Muscle of leg (tissue), 11 donors: Measurements from ENCODE around the gene ZNF681. TPM values are rescaled to one million over a fixed set of nuclear protein-coding genes. Genes with fewer than 3 reads are reported as not detected.
"Not testable (repeated sequence)": the region's sequence is repeated elsewhere in the genome, so short reads cannot be mapped to it uniquely, and the experiment has no call there.

Experiments
- DNase-seq: peaks from one replicate; pipeline ENCODE4 v3.0.0; 2013
- H3K27ac ChIP-seq: one replicate; pipeline ENCODE4 v1.5.1; 2013; ENCODE audit warnings: mild to moderate bottlenecking, low read length, control low read depth
- H3K27me3 ChIP-seq: one replicate; pipeline ENCODE4 v1.6.1; 2013; ENCODE audit warnings: low read length; ENCODE audit not compliant: control insufficient read depth, insufficient read depth
- H3K36me3 ChIP-seq: one replicate; pipeline ENCODE4 v1.6.1; 2013; ENCODE audit warnings: low read length; ENCODE audit not compliant: control insufficient read depth, insufficient read depth
- H3K4me1 ChIP-seq: one replicate; pipeline ENCODE4 v1.6.1; 2013; ENCODE audit warnings: low read length; ENCODE audit not compliant: control insufficient read depth, insufficient read depth
- H3K4me3 ChIP-seq: one replicate; pipeline ENCODE4 v1.5.1; 2013; ENCODE audit warnings: low read length, control low read depth
- H3K9me3 ChIP-seq: replicated peaks from 2 replicates; pipeline ENCODE4 v1.6.1; 2013; ENCODE audit warnings: low read depth, low read length; ENCODE audit not compliant: control insufficient read depth
- WGBS: methylation state at CpG from one replicate; pipeline ENCODE4 v1.1.5; 2013; ENCODE audit warnings: missing lambda C conversion rate; ENCODE audit not compliant: insufficient coverage; 5-methylcytosine and 5-hydroxymethylcytosine counted together
- polyA plus RNA-seq, 8 donors: library from polyadenylated mRNA; unstranded; fragments of 120-200 nt; gene quantifications; one replicate each; pipeline versions ENCODE4 v1.2.1 to v1.2.3, GENCODE V29; 2013; ENCODE audit warnings: inconsistent platforms in 1 of 8, low replicate concordance in 1 of 8; ENCODE audit not compliant: insufficient read length in 8 of 8, insufficient read depth in 1 of 8
- total RNA-seq: library from RNA; stranded (reverse); fragments of 120-200 nt; gene quantifications from one replicate; pipeline ENCODE4 v1.2.4, GENCODE V29; 2013

ZNF681 gene
- total and polyA plus RNA-seq, 9 donors: 1.7 to 3.7 (median 2.7) TPM

- no peaks in the 10 kb centered on the region for H3K9me3 ChIP-seq
- no peaks in the 10 kb centered on the region for H3K4me1 ChIP-seq
- no peaks in the 10 kb centered on the region for H3K36me3 ChIP-seq
- no peaks in the 10 kb centered on the region for H3K27me3 ChIP-seq
- WGBS: 64% methylated on average over 7 of the region's 17 CpGs
- H3K27ac ChIP-seq: no peak overlapping the region
- no peak for DNase-seq
- no peak overlapping the region for H3K4me3 ChIP-seq
These were observed 32.2 kb upstream of the ZNF681 start for GRCh38 chr19:23790641-23791488.

- H3K4me1 ChIP-seq: no peaks in the 10 kb centered on the region
- no peak overlapping the region for H3K4me3 ChIP-seq
- H3K27me3 ChIP-seq: no peaks in the 10 kb centered on the region
- no peak for DNase-seq
- H3K27ac ChIP-seq: no peak overlapping the region
- H3K36me3 ChIP-seq: no peaks in the 10 kb centered on the region
- H3K9me3 ChIP-seq: no peaks in the 10 kb centered on the region
These were observed 30.6 kb upstream of the ZNF681 start for GRCh38 chr19:23789246-23789645.

DNA sequence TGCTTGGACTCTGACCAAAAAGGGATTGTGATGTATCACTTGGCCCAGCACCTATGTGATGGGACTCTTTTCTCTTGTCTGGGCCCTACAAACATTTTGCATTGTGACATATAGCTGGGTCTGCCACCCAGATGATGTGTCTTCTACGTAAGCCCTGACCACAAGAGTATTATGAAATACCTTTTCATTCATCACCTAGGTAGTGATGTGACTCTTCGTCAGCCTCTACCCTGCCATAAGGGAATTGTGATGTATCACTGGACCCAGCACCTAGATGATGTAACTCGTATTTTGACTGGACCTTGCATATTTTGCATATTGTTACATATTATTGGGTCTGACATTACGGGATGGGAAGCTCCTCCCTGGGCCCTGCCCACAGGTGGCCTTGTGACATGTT, 29.7 kb upstream of the ZNF681 start:
- Histone ChIP-seq H3K27ac (no peak overlapping the region), H3K9me3 (no peaks in the 10 kb centered on the region), H3K4me1 (no peaks in the 10 kb centered on the region), H3K4me3 (no peak overlapping the region), H3K27me3 (no peaks in the 10 kb centered on the region), H3K36me3 (peaks cover 4% of the 10 kb centered on the region)
- no peak for DNase-seq
- WGBS: 100% methylated on average over 1 of the region's 4 CpGs

- 92% methylated on average over 2 of the region's 3 CpGs for WGBS
- Histone ChIP-seq H3K4me3 (no peak overlapping the region), H3K9me3 (no peaks in the 10 kb centered on the region), H3K36me3 (peaks cover 4% of the 10 kb centered on the region), H3K27me3 (no peaks in the 10 kb centered on the region), H3K27ac (no peak overlapping the region), H3K4me1 (no peaks in the 10 kb centered on the region)
- DNase-seq: no peak
These were observed 28.4 kb upstream of the ZNF681 start for GRCh38 chr19:23787106-23787505.

- Histone ChIP-seq H3K27me3 (no peaks in the 10 kb centered on the region), H3K9me3 (no peaks in the 10 kb centered on the region), H3K4me3 (no peak overlapping the region), H3K4me1 (no peaks in the 10 kb centered on the region), H3K27ac (no peak overlapping the region), H3K36me3 (peaks cover 4% of the 10 kb centered on the region)
- no peak for DNase-seq
- 100% methylated on average over 1 of the region's 3 CpGs for WGBS
These were observed 27.3 kb upstream of the ZNF681 start for GRCh38 chr19:23785982-23786381.

- Histone ChIP-seq H3K9me3 (no peaks in the 10 kb centered on the region), H3K4me3 (no peak overlapping the region), H3K27me3 (no peaks in the 10 kb centered on the region), H3K27ac (no peak overlapping the region), H3K36me3 (peaks cover 6% of the 10 kb centered on the region), H3K4me1 (no peaks in the 10 kb centered on the region)
- no peak for DNase-seq
- WGBS: 44% methylated on average over 2 of the region's 2 CpGs
These were observed 25.6 kb upstream of the ZNF681 start for GRCh38 chr19:23784274-23784673.

DNA sequence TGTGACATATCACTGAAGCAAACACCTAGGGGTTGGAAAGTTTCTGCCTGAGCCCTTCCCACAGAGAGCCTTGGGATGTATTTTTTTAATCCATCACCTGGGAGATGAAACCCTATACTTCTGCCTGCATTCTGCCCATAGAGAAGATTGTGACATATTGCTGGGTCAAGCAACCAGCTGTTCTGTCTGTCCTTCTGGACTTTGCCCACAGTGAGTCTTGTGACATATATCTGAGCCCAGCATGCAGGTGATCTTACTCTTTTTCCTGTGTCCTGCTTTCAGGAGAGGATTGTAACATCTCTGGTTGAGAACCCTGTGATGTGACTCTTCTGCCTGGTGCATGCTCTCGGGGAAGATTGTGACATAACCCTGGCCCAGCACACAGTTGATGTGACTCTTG, 24.9 kb upstream of the ZNF681 start:
- WGBS: no CpG with 5 or more reads among the region's 1 CpG
- H3K4me1 ChIP-seq: no peaks in the 10 kb centered on the region
- H3K27me3 ChIP-seq: no peaks in the 10 kb centered on the region
- no peaks in the 10 kb centered on the region for H3K9me3 ChIP-seq
- peaks cover 6% of the 10 kb centered on the region for H3K36me3 ChIP-seq
- no peak for DNase-seq
- no peak overlapping the region for H3K4me3 ChIP-seq
- H3K27ac ChIP-seq: no peak overlapping the region

DNA sequence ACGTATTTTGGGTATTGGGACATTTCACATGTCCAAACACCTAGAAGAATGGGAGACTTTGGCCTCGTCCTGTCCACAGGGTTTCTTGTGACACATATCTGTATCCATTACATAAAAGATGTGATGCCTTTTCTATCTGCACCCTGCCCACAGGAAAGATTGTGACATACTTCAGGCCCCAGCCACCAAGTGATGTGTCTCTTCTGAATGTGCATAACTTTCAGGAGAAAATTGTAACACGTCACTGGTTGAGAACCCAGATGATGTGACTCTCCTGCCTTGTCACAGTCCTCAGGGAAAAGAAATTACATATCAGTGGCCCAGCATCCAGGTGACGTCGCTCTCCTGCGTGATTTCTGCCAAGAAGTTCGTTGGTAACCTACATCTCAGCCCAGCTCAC, 21.0 kb upstream of the ZNF681 start:
- no peak for DNase-seq
- Histone ChIP-seq H3K4me3 (no peak overlapping the region), H3K27ac (no peak overlapping the region), H3K27me3 (no peaks in the 10 kb centered on the region), H3K36me3 (peaks cover 10% of the 10 kb centered on the region), H3K4me1 (no peaks in the 10 kb centered on the region), H3K9me3 (no peaks in the 10 kb centered on the region)
- WGBS: 83% methylated on average over 6 of the region's 7 CpGs

DNA sequence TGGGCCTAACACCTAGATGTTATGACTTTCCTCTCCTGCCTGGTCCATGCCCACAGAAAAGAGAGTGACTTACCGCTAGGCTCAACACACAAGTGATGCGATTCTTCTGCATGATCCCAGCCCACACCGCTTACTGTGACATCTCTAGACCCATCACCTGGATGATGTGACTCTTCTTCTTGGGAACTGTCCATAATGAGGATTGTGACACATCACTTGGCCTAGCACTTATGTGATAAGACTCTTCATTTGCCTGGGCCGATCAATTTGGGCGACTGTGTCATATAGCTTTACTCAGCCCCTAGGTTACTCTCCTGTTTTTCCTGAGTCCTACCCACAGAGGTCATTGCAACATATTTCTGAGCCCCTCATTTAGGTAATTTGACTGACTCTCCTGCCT, 19.9 kb upstream of the ZNF681 start:
- Histone ChIP-seq H3K27me3 (no peaks in the 10 kb centered on the region), H3K4me3 (no peak overlapping the region), H3K4me1 (no peaks in the 10 kb centered on the region), H3K36me3 (peaks cover 6% of the 10 kb centered on the region), H3K9me3 (no peaks in the 10 kb centered on the region), H3K27ac (no peak overlapping the region)
- WGBS: 84% methylated on average over 4 of the region's 5 CpGs
- no peak for DNase-seq

- no CpG with 5 or more reads among the region's 6 CpGs for WGBS
- H3K27me3 ChIP-seq, H3K4me1 ChIP-seq, H3K4me3 ChIP-seq, DNase-seq, H3K36me3 ChIP-seq, H3K9me3 ChIP-seq, H3K27ac ChIP-seq: not testable (repeated sequence)
These were observed 19.3 kb upstream of the ZNF681 start for GRCh38 chr19:23778036-23778435.

DNA sequence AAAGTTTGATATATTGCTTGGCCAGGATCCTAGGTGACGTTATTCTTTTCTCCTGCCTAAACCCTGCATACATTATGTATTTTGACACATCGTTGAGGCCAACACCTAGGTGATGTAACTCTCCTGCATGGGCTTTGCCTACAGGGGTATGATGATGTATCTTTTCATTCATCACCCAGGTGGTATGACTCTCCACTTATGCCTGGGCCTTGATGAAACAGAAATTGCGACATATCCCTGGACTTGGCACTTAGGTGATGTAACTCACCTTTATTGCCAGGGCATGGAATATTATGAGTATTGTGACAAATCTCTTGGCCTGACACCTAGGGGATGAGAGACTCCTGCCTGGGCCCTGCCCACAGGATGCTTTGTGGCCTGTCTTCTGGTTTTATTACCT, 18.5 kb upstream of the ZNF681 start:
- H3K4me3 ChIP-seq: no peak overlapping the region
- no peak overlapping the region for H3K27ac ChIP-seq
- H3K36me3 ChIP-seq: peaks cover 6% of the 10 kb centered on the region
- H3K27me3 ChIP-seq: no peaks in the 10 kb centered on the region
- H3K4me1 ChIP-seq: no peaks in the 10 kb centered on the region
- WGBS: no CpG with 5 or more reads among the region's 3 CpGs
- no peaks in the 10 kb centered on the region for H3K9me3 ChIP-seq
- DNase-seq: no peak
